K562 (cell line): ENCODE data around the gene RBM20. TPM values are rescaled to one million over a fixed set of nuclear protein-coding genes. Genes with fewer than 3 reads are reported as not detected.

Experiments
- ATAC-seq: fragments of 200-7000 bp; cut with Tn5 transposase; 3 replicates; pipeline ENCODE4 v1.9.1; 2020; ENCODE audit warnings: moderate library complexity
- BruUV-seq: library from RNA; stranded (reverse); fragments of 400-500 nt; replicated peaks from 2 replicates; lab custom pipeline; 2021; lab: Mats Ljungman, UMichigan
- CTCF ChIA-PET: fragments of 300-600 bp; formaldehyde crosslinking; extraction: SDS; loops from one replicate; lab custom pipeline; 2021; ENCODE audit warnings: low intra/inter-chr PET ratio; lab: Yijun Ruan, JAX
- POLR2A ChIA-PET: fragments of 300-600, 350-650 bp; sonication (Branson Sonifier 250); formaldehyde crosslinking; extraction: SDS; loops from one replicate; lab custom pipeline; 2021; ENCODE audit warnings: antibody characterized with exemption, inconsistent platforms; lab: Yijun Ruan, JAX
- DNase-seq, 4 experiments: peaks; one replicate each; pipeline versions ENCODE4 v3.0.0 to v3.0.0-alpha.2; 2011 to 2018; ENCODE audit warnings: low spot score in 3 of 4, mixed read lengths in 3 of 4; ENCODE audit errors: extremely low read depth in 1 of 4
- FAIRE-seq: peaks from 2 replicates; lab custom pipeline; 2011; peaks lifted over from hg19 to GRCh38; lab: Jason Lieb, UNC
- H2AFZ ChIP-seq: 2 replicates; pipeline ENCODE4 v1.6.0; 2011; ENCODE audit warnings: low read depth, low read length, control low read depth, inconsistent platforms
- H3K27ac ChIP-seq: fragments of 200-600 bp; 3 replicates; pipeline ENCODE4 v1.8.0; 2011; ENCODE audit warnings: low read depth, mild to moderate bottlenecking, control low read depth, inconsistent platforms, low read length, moderate library complexity, mixed read lengths; ENCODE audit errors: extremely low read depth
- H3K27me3 ChIP-seq, 2 experiments: fragments of 300-600 bp in 1 of 2; 2 replicates in 1 of 2; 3 replicates in 1 of 2; pipeline versions ENCODE4 v1.6.0 to v1.8.0; 2011; ENCODE audit warnings: inconsistent platforms in 2 of 2, low read length in 2 of 2, mild to moderate bottlenecking in 1 of 2, mixed read lengths in 1 of 2, moderate library complexity in 1 of 2; ENCODE audit not compliant: control insufficient read depth in 2 of 2, insufficient read depth in 2 of 2
- H3K36me3 ChIP-seq: fragments of 300-600 bp; 3 replicates; pipeline ENCODE4 v1.8.0; 2011; ENCODE audit warnings: mild to moderate bottlenecking, low read length, inconsistent platforms; ENCODE audit not compliant: control insufficient read depth, insufficient read depth
- H3K4me1 ChIP-seq, 2 experiments: fragments of 200-600 bp in 1 of 2; replicated peaks in 1 of 2; 2 replicates in 1 of 2; 3 replicates in 1 of 2; pipeline versions ENCODE4 v1.5.1 to v1.8.0; 2011; ENCODE audit warnings: inconsistent platforms in 2 of 2, low read length in 2 of 2, mild to moderate bottlenecking in 1 of 2, mixed read lengths in 1 of 2, moderate library complexity in 1 of 2; ENCODE audit not compliant: control insufficient read depth in 2 of 2, insufficient read depth in 2 of 2
- H3K4me2 ChIP-seq: 2 replicates; pipeline ENCODE4 v1.6.1; 2011; ENCODE audit warnings: low read length, control low read depth, inconsistent platforms, mixed read lengths; ENCODE audit not compliant: insufficient read depth
- H3K4me3 ChIP-seq: fragments of 200-600 bp; sonication (generic), shearing (Covaris generic); 2 replicates; pipeline ENCODE4 v1.5.1; 2016; ENCODE audit warnings: control low read depth, inconsistent platforms
- H3K79me2 ChIP-seq: fragments of 200-600 bp; 3 replicates; pipeline ENCODE4 v1.8.0; 2011; ENCODE audit warnings: low read length, inconsistent platforms; ENCODE audit not compliant: control insufficient read depth, insufficient read depth
- H3K9ac ChIP-seq, 2 experiments: 2 replicates each; pipeline versions ENCODE4 v1.6.0 to v1.6.1; 2011; ENCODE audit warnings: low read depth in 2 of 2, low read length in 2 of 2, control low read depth in 1 of 2, inconsistent platforms in 1 of 2, mild to moderate bottlenecking in 1 of 2, mixed read lengths in 1 of 2; ENCODE audit not compliant: insufficient read depth in 1 of 2
- H3K9me1 ChIP-seq: one replicate; pipeline ENCODE4 v1.6.0; 2011; ENCODE audit warnings: inconsistent platforms, mild to moderate bottlenecking, low read length, moderate library complexity; ENCODE audit not compliant: control insufficient read depth, insufficient read depth
- H3K9me3 ChIP-seq: replicated peaks from 2 replicates; pipeline ENCODE4 v1.5.1; 2011; ENCODE audit warnings: low read depth, low read length, inconsistent platforms; ENCODE audit not compliant: control insufficient read depth, insufficient read depth
- H4K20me1 ChIP-seq: replicated peaks from 2 replicates; pipeline ENCODE4 v1.6.1; 2011; ENCODE audit warnings: low read length, inconsistent platforms, mixed read lengths; ENCODE audit not compliant: control insufficient read depth, insufficient read depth
- ADNP ChIP-seq: fragments of 200-800 bp; sonication (Bioruptor generic); IDR thresholded peaks from 2 replicates; pipeline ENCODE4 v1.6.1; 2016; ENCODE audit warnings: missing genetic modification characterization, missing compliant biosample characterization
- BCOR ChIP-seq: fragments of 450-650 bp; IDR thresholded peaks from 2 replicates; pipeline ENCODE4 v1.6.1; 2016
- HNRNPL ChIP-seq: fragments of 200-400 bp; formaldehyde crosslinking; IDR thresholded peaks from 2 replicates; pipeline ENCODE4 v1.6.1; 2017; ENCODE audit warnings: low read depth, mild to moderate bottlenecking, low read length
- KDM1A ChIP-seq, 2 experiments: fragments of 450-650 bp; IDR thresholded peaks; 2 replicates each; pipeline ENCODE4 v1.6.1; 2016; ENCODE audit warnings: mild to moderate bottlenecking in 2 of 2
- RBM15 ChIP-seq: fragments of 200-400 bp; formaldehyde crosslinking; IDR thresholded peaks from 2 replicates; pipeline ENCODE4 v1.6.1; 2018; ENCODE audit warnings: mild to moderate bottlenecking, low read length, moderate library complexity; ENCODE audit not compliant: insufficient read depth
- RBM25 ChIP-seq: fragments of 200-400 bp; formaldehyde crosslinking; IDR thresholded peaks from 2 replicates; pipeline ENCODE4 v1.6.1; 2018; ENCODE audit warnings: low read length, low read depth, moderate library complexity; ENCODE audit not compliant: severe bottlenecking
- ZNF431 ChIP-seq: sonication (generic); formaldehyde crosslinking; IDR thresholded peaks from 2 replicates; pipeline ENCODE4 v1.8.0; 2022; ENCODE audit warnings: mild to moderate bottlenecking, missing genetic modification reagents
- ZNF445 ChIP-seq: fragments of 250-450 bp; sonication (Bioruptor Pico); IDR thresholded peaks from 2 replicates; pipeline ENCODE4 v1.4.0; 2020; ENCODE audit warnings: low read depth, mild to moderate bottlenecking, moderate library complexity
- WGBS: fragments of 100-300 bp; shearing (Covaris generic); methylation state at CpG from one replicate; pipeline ENCODE4 v1.1.6; 2016; ENCODE audit warnings: low coverage, mixed read lengths; ENCODE audit not compliant: insufficient coverage; ENCODE audit errors: missing lambda C conversion rate; 5-methylcytosine and 5-hydroxymethylcytosine counted together
- in situ Hi-C: fragments of 300-500 bp; cut with MboI; formaldehyde crosslinking; loops from 4 replicates; pipeline ENCODE4 v1.15.0; 2018; ENCODE audit warnings: inconsistent platforms, mixed read lengths
- intact Hi-C: fragments of 100-400 bp; cut with micrococcal nuclease; formaldehyde crosslinking; loops from 2 replicates; pipeline ENCODE4 v1.14.2; 2022
- polyA plus RNA-seq, 8 experiments: library from polyadenylated mRNA; depleted of rRNA in 4 of 8; stranded (reverse) in 5 of 8; unstranded in 3 of 8; fragments of >200 nt; fragmentation: Nextera tagmentation in 2 of 8; fragmentation: Illumina TruSeq in 1 of 8; extraction: Ambion mirVana in 2 of 8; extraction: Trizol in 1 of 8; gene quantifications; 2 replicates each; pipeline versions ENCODE4 v1.2.1 to v1.2.3, GENCODE V29; 2011 to 2014; ENCODE audit warnings: inconsistent platforms in 1 of 8, missing spikeins in 1 of 8
- total RNA-seq, 7 experiments: library from RNA; depleted of rRNA in 6 of 7; stranded (reverse); fragments of >200 nt in 6 of 7; fragmentation: Illumina TruSeq in 2 of 7; extraction: Trizol in 2 of 7; gene quantifications; 2 replicates each; pipeline versions ENCODE4 v1.2.1 to v1.2.3, GENCODE V29; 2011 to 2021; ENCODE audit warnings: low replicate concordance in 1 of 7
- TF ChIP-seq, protein P1 (sequence below): IDR thresholded peaks from 3 replicates; pipeline ENCODE4 v1.6.1; 2011; ENCODE audit warnings: borderline replicate concordance, mild to moderate bottlenecking, moderate library complexity; ENCODE audit not compliant: insufficient read length; ENCODE audit errors: extremely low read depth
- TF ChIP-seq, protein P2 (sequence below): sonication (generic); formaldehyde crosslinking; IDR thresholded peaks from 2 replicates; pipeline ENCODE4 v1.8.1; 2022; ENCODE audit warnings: missing genetic modification reagents

Gene RBM20
- total and polyA plus RNA-seq, 9 of the 15 experiments (the other 6 are each of a cell fraction or from before 2014, with no cell fraction given) = 0.63 to 5.7 (median 3.2) TPM

DNA sequence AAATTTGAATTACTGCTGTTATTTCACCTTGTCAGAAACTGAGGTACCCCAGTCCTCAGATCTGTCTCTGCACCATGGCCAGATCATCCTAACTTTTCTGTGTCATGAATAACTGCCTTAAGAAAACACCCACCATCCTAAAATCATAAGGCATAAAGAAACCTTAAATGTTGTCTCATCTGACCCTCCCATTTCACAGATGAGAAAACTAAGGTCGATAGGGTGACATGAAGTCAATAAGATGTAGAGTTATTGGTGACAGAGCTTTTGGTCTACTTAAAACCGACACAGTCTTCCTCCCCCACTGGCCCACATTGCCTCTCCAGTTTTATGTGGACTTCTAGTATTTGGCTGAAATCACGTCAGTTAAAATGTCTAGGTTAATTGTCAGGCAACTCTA, 126.1 kb downstream of the RBM20 start:
- ChIA-PET CTCF (no interaction called here), POLR2A (no interaction called here)

DNA sequence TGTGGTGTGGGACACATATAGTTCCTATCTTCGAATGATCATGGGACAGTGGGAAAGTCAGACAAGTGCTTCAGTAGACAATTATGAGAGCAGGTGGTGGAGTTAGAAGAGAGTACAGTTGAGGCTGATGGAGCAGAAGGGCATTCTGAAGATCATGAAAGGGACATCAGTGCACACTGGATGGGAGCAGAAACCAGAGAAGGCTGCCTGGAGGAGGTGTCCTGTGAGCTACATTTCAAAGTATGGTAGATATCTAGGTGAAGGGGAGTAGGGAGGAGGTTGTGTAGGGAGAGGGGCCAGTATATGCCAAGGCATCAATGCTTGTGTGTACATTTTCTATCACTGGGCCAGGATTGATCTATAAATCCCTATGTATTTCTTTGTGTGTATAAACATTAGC, 127.3 kb downstream of the RBM20 start:
- Histone ChIP-seq H2AFZ (no peak overlapping the region), H3K27ac (no peak overlapping the region), H3K4me2 (no peak overlapping the region), H3K4me3 (no peak overlapping the region), H3K9me3 (no peaks in the 10 kb centered on the region), H3K27me3 (no peaks in the 10 kb centered on the region), H3K9ac (no peak overlapping the region), H4K20me1 (no peaks in the 10 kb centered on the region), H3K79me2 (peaks cover 35% of the 10 kb centered on the region; the same call in 2 of the 3 replicates), H3K36me3 (no peaks in the 10 kb centered on the region), H3K9me1 (no peaks in the 10 kb centered on the region), H3K4me1 (peaks cover 9 to 38% of the 10 kb centered on the region in 2 experiments; a peak in 4 of 5 replicates)
- intact Hi-C loops = loop anchor here (10.0 kb wide), 1 partner anchor 457 kb away; no protein-coding TSS in a partner anchor
- FAIRE-seq (no peak), ATAC-seq (no peak), DNase-seq (no peak)
- POLR2A ChIA-PET = interaction anchor here (0.7 kb wide), 1 partner anchor 899 kb away, joined by 3 read pairs; no protein-coding TSS in a partner anchor
- in situ Hi-C loops = no loop called here
- WGBS = 100% methylated on average over 1 of the region's 1 CpG
- BruUV-seq = no TSS peak
- CTCF ChIA-PET = interaction anchor here (0.7 kb wide), 1 partner anchor 430 kb away, joined by 4 read pairs; no protein-coding TSS in a partner anchor
- TF ChIP-seq, protein P1, sequence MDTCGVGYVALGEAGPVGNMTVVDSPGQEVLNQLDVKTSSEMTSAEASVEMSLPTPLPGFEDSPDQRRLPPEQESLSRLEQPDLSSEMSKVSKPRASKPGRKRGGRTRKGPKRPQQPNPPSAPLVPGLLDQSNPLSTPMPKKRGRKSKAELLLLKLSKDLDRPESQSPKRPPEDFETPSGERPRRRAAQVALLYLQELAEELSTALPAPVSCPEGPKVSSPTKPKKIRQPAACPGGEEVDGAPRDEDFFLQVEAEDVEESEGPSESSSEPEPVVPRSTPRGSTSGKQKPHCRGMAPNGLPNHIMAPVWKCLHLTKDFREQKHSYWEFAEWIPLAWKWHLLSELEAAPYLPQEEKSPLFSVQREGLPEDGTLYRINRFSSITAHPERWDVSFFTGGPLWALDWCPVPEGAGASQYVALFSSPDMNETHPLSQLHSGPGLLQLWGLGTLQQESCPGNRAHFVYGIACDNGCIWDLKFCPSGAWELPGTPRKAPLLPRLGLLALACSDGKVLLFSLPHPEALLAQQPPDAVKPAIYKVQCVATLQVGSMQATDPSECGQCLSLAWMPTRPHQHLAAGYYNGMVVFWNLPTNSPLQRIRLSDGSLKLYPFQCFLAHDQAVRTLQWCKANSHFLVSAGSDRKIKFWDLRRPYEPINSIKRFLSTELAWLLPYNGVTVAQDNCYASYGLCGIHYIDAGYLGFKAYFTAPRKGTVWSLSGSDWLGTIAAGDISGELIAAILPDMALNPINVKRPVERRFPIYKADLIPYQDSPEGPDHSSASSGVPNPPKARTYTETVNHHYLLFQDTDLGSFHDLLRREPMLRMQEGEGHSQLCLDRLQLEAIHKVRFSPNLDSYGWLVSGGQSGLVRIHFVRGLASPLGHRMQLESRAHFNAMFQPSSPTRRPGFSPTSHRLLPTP = peak; percentile 54
- TF ChIP-seq, protein P2, sequence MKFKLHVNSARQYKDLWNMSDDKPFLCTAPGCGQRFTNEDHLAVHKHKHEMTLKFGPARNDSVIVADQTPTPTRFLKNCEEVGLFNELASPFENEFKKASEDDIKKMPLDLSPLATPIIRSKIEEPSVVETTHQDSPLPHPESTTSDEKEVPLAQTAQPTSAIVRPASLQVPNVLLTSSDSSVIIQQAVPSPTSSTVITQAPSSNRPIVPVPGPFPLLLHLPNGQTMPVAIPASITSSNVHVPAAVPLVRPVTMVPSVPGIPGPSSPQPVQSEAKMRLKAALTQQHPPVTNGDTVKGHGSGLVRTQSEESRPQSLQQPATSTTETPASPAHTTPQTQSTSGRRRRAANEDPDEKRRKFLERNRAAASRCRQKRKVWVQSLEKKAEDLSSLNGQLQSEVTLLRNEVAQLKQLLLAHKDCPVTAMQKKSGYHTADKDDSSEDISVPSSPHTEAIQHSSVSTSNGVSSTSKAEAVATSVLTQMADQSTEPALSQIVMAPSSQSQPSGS (CRISPR knock-in tag) = no peak
- TF ChIP-seq RBM15 = no peak
- no peak for TF ChIP-seq ZNF431 (CRISPR knock-in tag)

More for the DNA sequence above, 126.1 kb downstream of the RBM20 start:
- Histone ChIP-seq H4K20me1 (no peaks in the 10 kb centered on the region), H2AFZ (no peak overlapping the region), H3K9ac (no peak overlapping the region), H3K4me3 (no peak overlapping the region), H3K27ac (no peak overlapping the region), H3K9me1 (no peaks in the 10 kb centered on the region), H3K27me3 (no peaks in the 10 kb centered on the region), H3K4me2 (no peak overlapping the region), H3K4me1 (peaks cover 5 to 40% of the 10 kb centered on the region in 2 experiments; a peak in 4 of 5 replicates), H3K79me2 (peaks cover 30% of the 10 kb centered on the region; the same call in 2 of the 3 replicates), H3K9me3 (no peaks in the 10 kb centered on the region), H3K36me3 (no peaks in the 10 kb centered on the region)
- no peak for FAIRE-seq
- DNase-seq = no peak
- WGBS = 76% methylated on average over 3 of the region's 3 CpGs
- no TSS peak for BruUV-seq
- in situ Hi-C loops (no loop called here), intact Hi-C loops (loop anchor here (10.0 kb wide), 1 partner anchor 455 kb away; no protein-coding TSS in a partner anchor)
- TF ChIP-seq HNRNPL (no peak), RBM25 (peak; percentile 84), KDM1A (IDR thresholded peaks at IDR 0.05) (peak; percentile 45 to 59), ZNF445 (CRISPR knock-in tag) (no peak), ADNP (tag) (peak; percentile 71), BCOR (peak; percentile 75)
- no peak for ATAC-seq
